ENCODE results near the gene GRM7.

Gene GRM7

GRCh38 chr3:7400360-7400759 is 539.4 kb downstream of the GRM7 start:
- no peaks in the 10 kb centered on the region for H3K4me1 ChIP-seq (ENCODE audit: low read length)
- no peaks in the 10 kb centered on the region for H3K9me2 ChIP-seq (replicated peaks; ENCODE audit: insufficient read depth, low read length)
- no peak overlapping the region for H2AFZ ChIP-seq (ENCODE audit: low read length)
- H3K4me3 ChIP-seq (ENCODE audit: low read length): no peak overlapping the region
- no peaks in the 10 kb centered on the region for H3K79me2 ChIP-seq (ENCODE audit: low read length)
- H3F3A ChIP-seq (ENCODE audit: insufficient read depth, low read length): no peaks in the 10 kb centered on the region
- no peaks in the 10 kb centered on the region for H3K27me3 ChIP-seq (replicated peaks; ENCODE audit: insufficient read depth, low read length)
- no peaks in the 10 kb centered on the region for H3K36me3 ChIP-seq (replicated peaks; ENCODE audit: insufficient read depth, low read length)
- no peaks in the 10 kb centered on the region for H3K9me3 ChIP-seq (replicated peaks; ENCODE audit: insufficient read depth, low read length)
- TF ChIP-seq CTCF (IDR thresholded peaks at IDR 0.05; ENCODE audit: low read length): no peak
- no peak for TF ChIP-seq EZH2 (optimal IDR thresholded peaks at IDR 0.05; ENCODE audit: low read depth, low read length)
- no peak for TF ChIP-seq EZH2phosphoT487 (IDR thresholded peaks at IDR 0.05; ENCODE audit: low read length)
- no peak overlapping the region for H3K9ac ChIP-seq (ENCODE audit: low read length)
- H4K20me1 ChIP-seq (ENCODE audit: insufficient read depth, low read length): no peaks in the 10 kb centered on the region
- DNase-seq: no peak
- no peak overlapping the region for H3K4me2 ChIP-seq (ENCODE audit: low read depth, low read length)
- no peak overlapping the region for H3K27ac ChIP-seq (ENCODE audit: low read length)

- Histone ChIP-seq H3K4me2 (ENCODE audit: low read depth, low read length) (no peak overlapping the region), H3K79me2 (ENCODE audit: low read length) (no peaks in the 10 kb centered on the region), H3K9me3 (replicated peaks; ENCODE audit: insufficient read depth, low read length) (no peaks in the 10 kb centered on the region), H3K9me2 (replicated peaks; ENCODE audit: insufficient read depth, low read length) (no peaks in the 10 kb centered on the region), H3K27ac (ENCODE audit: low read length) (no peak overlapping the region), H3F3A (ENCODE audit: insufficient read depth, low read length) (no peaks in the 10 kb centered on the region), H3K9ac (ENCODE audit: low read length) (no peak overlapping the region), H2AFZ (ENCODE audit: low read length) (no peak overlapping the region), H4K20me1 (ENCODE audit: insufficient read depth, low read length) (no peaks in the 10 kb centered on the region), H3K27me3 (replicated peaks; ENCODE audit: insufficient read depth, low read length) (no peaks in the 10 kb centered on the region), H3K4me1 (ENCODE audit: low read length) (no peaks in the 10 kb centered on the region), H3K4me3 (ENCODE audit: low read length) (no peak overlapping the region), H3K36me3 (replicated peaks; ENCODE audit: insufficient read depth, low read length) (no peaks in the 10 kb centered on the region)
- TF ChIP-seq CTCF (IDR thresholded peaks at IDR 0.05; ENCODE audit: low read length) (no peak), EZH2phosphoT487 (IDR thresholded peaks at IDR 0.05; ENCODE audit: low read length) (no peak), EZH2 (optimal IDR thresholded peaks at IDR 0.05; ENCODE audit: low read depth, low read length) (no peak)
- DNase-seq: no peak
Observed at GRCh38 chr3:7401418-7401817, 540.5 kb downstream of the GRM7 start.

- H4K20me1 ChIP-seq (ENCODE audit: insufficient read depth, low read length): no peaks in the 10 kb centered on the region
- no peak overlapping the region for H3K4me3 ChIP-seq (ENCODE audit: low read length)
- no peak overlapping the region for H3K9ac ChIP-seq (ENCODE audit: low read length)
- no peaks in the 10 kb centered on the region for H3K4me1 ChIP-seq (ENCODE audit: low read length)
- no peaks in the 10 kb centered on the region for H3K27me3 ChIP-seq (replicated peaks; ENCODE audit: insufficient read depth, low read length)
- H3K27ac ChIP-seq (ENCODE audit: low read length): no peak overlapping the region
- no peaks in the 10 kb centered on the region for H3K79me2 ChIP-seq (ENCODE audit: low read length)
- no peak overlapping the region for H2AFZ ChIP-seq (ENCODE audit: low read length)
- no peak for TF ChIP-seq CTCF (IDR thresholded peaks at IDR 0.05; ENCODE audit: low read length)
- TF ChIP-seq EZH2phosphoT487 (IDR thresholded peaks at IDR 0.05; ENCODE audit: low read length): no peak
- no peak for TF ChIP-seq EZH2 (optimal IDR thresholded peaks at IDR 0.05; ENCODE audit: low read depth, low read length)
- DNase-seq: no peak
- no peaks in the 10 kb centered on the region for H3K9me3 ChIP-seq (replicated peaks; ENCODE audit: insufficient read depth, low read length)
- no peaks in the 10 kb centered on the region for H3F3A ChIP-seq (ENCODE audit: insufficient read depth, low read length)
- no peaks in the 10 kb centered on the region for H3K9me2 ChIP-seq (replicated peaks; ENCODE audit: insufficient read depth, low read length)
- no peak overlapping the region for H3K4me2 ChIP-seq (ENCODE audit: low read depth, low read length)
- H3K36me3 ChIP-seq (replicated peaks; ENCODE audit: insufficient read depth, low read length): no peaks in the 10 kb centered on the region
Observed at GRCh38 chr3:7407107-7407506, 546.2 kb downstream of the GRM7 start.
